Activated T-cell treated with anti-CD3 and anti-CD28 coated beads for 48 hours (primary cell): ENCODE data around the gene IL18R1.

Experiments
- DNase-seq: peaks from one replicate; pipeline ENCODE4 v3.0.0-alpha.2; 2020; ENCODE audit warnings: low read depth

IL18R1 gene

GRCh38 chr2:102433973-102434654 lies 78.5 kb downstream of the IL18R1 start:
- DNase-seq: no peak

- DNase-seq: no peak
Observed at GRCh38 chr2:102434655-102435381, 79.2 kb downstream of the IL18R1 start.

DNA sequence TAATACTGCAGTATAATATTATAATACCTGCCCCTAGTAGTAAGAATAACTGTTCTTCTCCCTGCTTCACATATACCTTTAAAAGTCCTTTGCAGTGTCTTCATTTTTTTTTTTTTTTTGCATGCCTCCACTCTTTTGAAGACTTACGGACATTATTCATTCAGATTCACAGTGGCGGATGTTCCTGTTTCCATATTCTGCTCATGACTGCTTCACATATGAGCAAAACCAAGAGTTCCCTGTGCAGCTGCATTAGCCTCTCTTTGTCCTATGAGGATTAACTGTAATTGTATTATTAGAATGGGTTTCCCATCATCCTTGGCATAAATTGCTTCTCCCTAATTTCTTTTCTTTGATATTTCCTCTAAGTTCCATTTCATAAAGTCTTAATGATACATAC lies 80.1 kb downstream of the IL18R1 start:
- no peak for DNase-seq

- no peak for DNase-seq
Observed at GRCh38 chr2:102436323-102436722, 80.7 kb downstream of the IL18R1 start.

DNA sequence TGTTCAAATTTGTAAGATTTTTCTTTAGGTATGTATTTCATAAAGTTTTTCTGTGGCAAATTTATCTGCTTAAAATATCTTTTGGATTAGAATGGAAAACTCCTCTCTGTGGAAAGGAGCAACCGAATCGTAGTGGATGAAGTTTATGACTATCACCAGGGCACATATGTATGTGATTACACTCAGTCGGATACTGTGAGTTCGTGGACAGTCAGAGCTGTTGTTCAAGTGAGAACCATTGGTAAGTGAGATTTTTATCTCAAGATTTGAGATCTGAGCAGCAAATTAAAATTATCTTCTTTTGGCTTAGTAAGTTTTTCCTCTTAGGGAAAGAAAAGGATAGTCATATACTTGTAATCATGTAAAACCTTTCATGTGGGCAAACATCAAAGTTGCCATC lies 81.5 kb downstream of the IL18R1 start:
- DNase-seq: no peak

- no peak for DNase-seq
Observed at GRCh38 chr2:102438111-102438510, 82.5 kb downstream of the IL18R1 start.

DNA sequence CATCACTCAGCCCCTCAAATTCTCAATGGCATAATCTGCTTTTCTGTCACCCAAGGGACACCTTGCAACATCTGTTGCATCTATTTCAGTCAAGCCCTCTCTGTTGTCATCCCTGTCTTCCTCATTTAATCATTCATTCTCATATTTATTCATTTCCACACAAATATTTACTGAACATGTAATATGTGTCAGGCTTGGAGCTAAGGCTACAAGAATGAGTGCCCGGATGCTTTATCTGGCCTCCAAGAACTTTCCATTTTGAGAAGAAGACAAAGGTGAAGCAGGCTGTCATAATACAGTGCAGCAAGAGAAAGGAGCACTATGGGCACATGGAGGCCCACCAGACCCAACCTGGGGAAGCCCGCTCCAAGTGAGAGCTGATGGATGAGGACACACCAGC lies 83.0 kb downstream of the IL18R1 start:
- no peak for DNase-seq

- no peak for DNase-seq
Observed at GRCh38 chr2:102439065-102439695, 83.6 kb downstream of the IL18R1 start.

DNA sequence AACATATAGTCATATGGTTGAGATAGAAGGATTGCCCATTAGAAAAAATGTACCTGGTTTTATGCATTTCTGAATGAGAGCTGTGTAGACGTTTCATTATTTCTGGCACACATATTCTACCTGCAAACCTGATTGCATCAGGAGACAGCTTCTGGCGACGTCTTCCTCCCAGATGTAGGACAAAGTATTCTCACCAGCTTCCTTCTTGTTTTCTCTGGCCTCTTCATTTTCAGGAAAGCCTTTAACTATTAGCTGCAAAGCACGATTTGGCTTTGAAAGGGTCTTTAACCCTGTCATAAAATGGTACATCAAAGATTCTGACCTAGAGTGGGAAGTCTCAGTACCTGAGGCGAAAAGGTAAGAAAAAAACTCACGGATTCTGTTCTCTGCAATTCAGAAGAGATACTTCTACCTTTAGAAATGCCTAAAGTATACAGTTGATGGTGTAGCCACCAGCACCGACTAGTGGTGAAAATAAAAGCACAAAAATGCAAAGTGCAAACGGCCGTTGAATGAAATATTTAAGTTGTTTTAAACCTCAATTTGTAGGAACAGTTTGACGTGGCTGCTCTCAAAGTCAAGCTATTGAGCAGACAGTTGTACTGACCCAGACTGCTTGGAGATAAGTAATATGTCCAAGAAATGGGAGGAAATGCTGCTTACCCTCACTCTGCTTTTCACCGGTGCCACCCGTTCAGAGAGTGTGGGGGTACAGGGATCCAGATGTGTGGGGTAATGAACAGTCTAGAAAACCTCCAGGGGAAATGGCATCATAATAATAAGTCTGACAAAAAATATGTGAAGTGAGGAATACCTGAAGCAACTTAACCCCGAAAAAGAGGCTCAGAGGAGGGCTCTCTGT lies 87.6 kb downstream of the IL18R1 start:
- DNase-seq: no peak

DNA sequence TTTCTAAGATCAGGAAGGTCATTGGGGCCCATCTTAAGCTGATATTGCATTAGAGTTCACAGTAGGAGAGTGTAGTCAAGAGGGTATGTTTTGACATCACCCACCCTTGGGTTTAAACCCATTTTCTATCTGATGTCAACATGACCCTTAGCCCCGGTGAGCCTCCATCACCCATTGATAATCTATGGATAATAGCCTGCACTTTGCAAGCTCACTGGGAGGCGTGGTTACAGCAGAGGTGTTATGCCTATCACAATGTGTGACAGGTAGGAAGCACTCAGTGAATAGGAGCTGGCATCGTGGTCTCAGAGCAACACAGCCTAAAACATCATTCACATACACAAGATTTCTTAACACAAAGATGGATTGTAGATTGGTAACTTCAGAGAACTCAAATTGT lies 88.6 kb downstream of the IL18R1 start:
- no peak for DNase-seq

GRCh38 chr2:102446936-102447335 lies 91.3 kb downstream of the IL18R1 start:
- DNase-seq: no peak
